GM18526 (cell line): Measurements from ENCODE around the gene MRNIP.

Experiments used
- POLR2A ChIP-seq: IDR thresholded peaks from 3 replicates; pipeline ENCODE4 v1.6.1; 2011; ENCODE audit not compliant: insufficient read length; ENCODE audit errors: extremely low read depth

The MRNIP gene

GRCh38 chr5:179815491-179816249 is 42.9 kb downstream of the MRNIP start:
- TF ChIP-seq POLR2A: no peak

GRCh38 chr5:179814090-179814489 is 44.5 kb downstream of the MRNIP start:
- TF ChIP-seq POLR2A: no peak

DNA sequence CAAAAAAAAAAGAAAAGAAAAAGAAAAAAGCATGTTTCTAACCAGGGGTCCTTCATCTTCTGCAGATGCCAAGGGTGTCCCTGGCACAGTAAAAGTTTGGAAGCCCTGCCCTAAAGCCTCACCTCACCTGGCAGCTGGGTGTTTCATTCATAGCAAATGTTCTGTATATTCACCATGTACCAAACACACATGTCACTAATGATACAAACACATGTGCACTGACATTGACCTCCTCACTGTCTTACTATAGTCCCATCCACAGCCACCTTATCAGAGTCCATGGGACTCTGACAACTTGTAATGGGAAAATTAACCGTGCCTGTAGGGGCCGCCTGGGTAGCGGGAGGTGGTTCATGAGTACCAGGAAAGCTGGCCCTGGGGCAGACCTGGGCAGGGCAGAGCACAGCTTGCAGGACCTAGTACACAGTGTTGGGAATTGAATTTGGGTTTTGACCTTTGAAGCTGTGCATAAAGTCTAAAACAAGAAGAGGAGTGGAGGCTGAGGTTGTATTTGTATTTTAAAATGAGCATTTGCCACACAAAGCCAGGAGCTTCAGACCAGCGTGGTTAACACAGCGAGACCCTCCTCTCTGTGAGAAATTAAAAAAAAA is 45.5 kb downstream of the MRNIP start:
- TF ChIP-seq POLR2A: no peak

DNA sequence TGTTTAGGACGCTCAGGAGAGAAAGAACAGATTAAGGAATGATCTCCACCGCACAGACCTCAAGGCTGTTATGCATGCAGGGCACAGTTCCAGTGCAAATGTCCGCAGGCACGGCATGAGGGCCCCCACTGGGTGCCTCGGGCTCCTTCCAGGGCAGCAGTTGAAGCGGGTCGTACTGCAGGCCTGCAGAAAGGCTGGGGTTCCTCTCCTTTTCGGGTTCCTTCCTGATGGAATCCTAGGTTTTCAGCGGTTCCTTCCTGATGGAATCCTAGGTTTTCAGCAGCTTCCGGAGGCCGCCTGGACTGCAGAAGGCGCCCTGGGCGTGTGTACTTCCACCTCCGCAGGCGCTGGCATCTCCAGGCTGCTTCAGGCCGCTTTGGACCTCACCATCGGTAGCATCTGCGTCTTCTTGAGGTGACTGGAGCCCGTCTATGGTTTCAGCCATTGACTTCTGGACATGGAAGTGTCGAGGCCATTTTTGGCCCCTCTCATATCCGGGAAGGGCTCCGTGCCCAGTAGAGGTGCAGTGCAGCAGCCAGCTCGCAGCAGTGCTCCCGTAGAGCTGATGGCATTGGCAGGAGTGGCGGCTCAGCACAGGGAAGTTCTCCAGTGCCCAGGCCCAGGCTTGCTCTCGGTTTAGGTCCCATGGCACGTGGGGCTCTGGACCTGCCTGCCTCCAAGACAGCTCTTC is 46.3 kb downstream of the MRNIP start:
- TF ChIP-seq POLR2A: no peak

DNA sequence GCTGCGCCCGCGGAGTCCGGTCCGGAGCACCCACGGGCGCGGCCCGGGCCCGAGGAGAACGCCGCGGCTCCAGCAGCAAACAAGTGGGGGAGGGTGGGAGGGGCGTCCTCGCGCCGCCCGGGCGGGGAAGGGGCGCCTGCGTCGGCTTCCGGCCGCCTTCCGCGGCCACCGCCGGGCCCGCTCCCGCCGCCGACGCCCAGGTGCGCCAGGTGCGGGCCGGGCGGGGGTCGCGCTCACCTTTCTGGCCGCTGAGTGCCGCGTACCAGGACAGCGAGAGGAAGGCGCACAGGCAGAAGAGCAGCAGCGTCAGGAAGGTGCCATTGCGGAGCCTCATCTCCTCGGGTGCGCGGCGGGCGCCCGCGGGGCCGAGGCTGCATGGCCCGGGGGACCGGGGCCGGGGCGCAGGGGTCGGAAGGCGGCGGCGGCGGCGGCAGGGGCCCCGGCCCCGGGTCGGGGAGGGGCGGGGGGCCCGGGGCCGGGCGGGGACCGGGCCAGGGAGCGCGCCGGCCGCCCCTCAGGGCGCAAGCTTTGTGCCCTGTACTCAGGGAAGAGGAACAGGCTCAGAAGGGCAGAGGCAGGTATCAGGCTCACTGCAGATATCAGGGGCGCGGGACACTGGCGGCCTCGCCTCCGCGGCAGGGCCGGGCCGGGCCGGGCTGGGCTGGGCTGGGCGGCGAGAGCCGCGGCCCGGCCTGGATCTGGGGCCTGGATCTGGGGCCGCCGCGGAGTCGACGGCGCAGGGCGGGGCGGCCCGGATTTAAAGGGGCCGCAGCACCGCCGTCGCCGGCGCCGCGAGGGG is 52.2 kb downstream of the MRNIP start, which contains the start of gene MGAT4B:
TSS of gene MGAT4B (minus strand) at position 617 of the 799 bp plus-strand sequence. CDS start at position 334, 283 bp downstream.
- peak; percentile 64 for TF ChIP-seq POLR2A

DNA sequence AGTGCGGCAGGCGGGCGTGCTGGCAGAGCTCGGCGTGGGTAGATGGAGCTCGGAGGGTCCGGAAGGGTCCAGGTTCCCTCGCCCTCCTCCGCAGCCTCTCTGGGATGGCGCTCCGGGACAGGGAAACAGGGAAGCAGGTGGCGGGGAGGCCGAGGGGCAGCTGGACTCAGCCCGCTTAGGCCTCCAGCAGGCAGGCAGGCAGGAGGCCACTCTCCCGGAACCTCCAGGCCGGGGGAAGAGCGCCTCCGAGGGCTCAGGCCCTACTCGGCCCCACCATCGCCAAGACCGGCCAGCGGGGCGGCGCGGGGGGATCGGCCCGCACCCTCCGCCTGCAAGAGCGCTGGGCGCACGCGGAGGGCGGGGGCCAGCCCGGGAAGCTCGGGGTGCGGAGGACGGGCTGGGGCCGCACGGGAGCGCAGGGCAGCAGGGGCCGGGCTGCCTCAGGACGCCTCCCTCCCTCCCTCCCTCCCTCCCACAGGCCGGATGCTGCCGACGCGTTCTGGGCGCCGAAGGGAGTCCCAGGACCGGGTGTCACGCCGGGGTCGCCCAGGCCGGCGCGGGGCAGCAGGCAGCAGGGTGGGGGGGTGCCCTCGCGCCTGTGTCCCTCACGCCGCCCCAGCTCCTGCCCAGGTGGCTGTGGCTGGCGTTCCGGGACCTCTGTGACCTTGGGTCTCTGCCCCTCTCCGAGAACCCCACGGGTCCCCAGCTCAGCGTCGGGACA is 52.9 kb downstream of the MRNIP start:
- TF ChIP-seq POLR2A: no peak

- no peak for TF ChIP-seq POLR2A
Observed at GRCh38 chr5:179805070-179805528, 53.5 kb downstream of the MRNIP start.

DNA sequence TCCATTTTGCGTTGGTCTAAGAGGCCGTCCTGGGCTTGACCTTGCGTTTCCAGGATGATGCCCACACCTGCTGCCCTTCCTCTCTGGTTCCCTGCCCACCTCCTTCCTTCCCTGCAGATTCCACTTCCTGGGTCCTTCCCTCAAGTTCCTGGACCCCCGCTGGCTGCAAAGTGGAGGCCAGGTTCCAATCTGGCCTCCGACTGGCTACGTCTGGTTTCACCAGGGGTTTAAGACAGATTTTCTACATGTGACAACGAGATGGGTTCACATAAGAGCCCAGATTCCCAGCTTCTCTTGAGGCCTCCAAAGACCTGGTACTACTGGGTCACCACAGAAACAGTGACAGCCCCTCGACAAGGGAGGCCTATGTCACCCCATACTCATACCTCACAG is 54.1 kb downstream of the MRNIP start:
- no peak for TF ChIP-seq POLR2A

GRCh38 chr5:179803651-179804554 is 54.7 kb downstream of the MRNIP start:
- no peak for TF ChIP-seq POLR2A

DNA sequence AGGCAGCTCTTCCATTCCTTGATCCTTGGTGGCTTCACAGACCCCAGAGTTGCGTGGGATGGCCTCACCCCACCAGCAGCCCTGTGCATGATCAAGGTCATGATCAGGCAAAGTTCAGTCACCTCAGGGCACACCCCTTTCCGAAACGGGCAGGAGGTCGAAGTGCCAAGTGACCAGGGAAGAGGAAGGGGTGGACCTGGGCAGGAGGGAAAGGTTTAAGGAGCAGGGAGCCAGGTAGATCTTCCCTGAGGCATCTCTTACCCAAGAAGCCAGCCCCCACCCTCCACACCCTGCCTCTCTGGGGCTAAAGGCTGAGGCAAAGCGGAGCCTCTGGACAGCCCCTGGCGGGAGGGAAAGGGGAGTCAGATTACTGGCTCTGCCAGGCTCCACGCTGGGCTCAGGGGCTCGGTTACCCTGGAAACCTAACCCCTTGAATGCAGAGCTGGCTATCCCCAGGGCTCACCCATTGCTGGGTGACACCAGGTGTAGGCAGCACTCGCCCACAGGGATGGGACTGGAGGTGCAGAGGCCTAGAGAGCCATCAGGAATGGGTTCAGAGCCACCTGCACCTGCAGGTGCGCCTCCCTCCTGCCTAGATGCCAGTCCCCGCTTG is 55.6 kb downstream of the MRNIP start:
- TF ChIP-seq POLR2A: no peak

GRCh38 chr5:179802207-179802883 is 56.3 kb downstream of the MRNIP start:
- no peak for TF ChIP-seq POLR2A
